ENCODE measurements around the gene SATB1.

DNA sequence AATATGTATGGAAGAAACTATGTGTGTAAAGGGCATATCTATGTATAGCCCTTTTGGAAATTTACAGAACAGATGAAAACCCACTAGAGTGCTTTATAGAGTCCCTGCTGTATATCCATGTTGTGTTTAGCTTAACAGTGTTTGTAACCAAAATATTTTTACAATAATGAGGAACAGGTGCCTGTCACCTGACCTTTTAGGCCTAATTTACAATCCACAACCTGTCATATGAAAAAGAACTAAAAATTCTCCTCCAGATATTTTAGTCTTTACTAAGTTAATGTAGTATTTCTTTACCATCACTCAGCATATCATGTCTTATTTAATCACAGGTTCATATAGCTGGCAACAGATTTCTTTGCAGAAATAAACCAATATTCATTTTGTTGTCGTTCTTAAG, 16.4 kb upstream of the SATB1 start:
- no peak for TF ChIP-seq POLR2A (IDR thresholded peaks at IDR 0.05)
- TF ChIP-seq, protein P1, sequence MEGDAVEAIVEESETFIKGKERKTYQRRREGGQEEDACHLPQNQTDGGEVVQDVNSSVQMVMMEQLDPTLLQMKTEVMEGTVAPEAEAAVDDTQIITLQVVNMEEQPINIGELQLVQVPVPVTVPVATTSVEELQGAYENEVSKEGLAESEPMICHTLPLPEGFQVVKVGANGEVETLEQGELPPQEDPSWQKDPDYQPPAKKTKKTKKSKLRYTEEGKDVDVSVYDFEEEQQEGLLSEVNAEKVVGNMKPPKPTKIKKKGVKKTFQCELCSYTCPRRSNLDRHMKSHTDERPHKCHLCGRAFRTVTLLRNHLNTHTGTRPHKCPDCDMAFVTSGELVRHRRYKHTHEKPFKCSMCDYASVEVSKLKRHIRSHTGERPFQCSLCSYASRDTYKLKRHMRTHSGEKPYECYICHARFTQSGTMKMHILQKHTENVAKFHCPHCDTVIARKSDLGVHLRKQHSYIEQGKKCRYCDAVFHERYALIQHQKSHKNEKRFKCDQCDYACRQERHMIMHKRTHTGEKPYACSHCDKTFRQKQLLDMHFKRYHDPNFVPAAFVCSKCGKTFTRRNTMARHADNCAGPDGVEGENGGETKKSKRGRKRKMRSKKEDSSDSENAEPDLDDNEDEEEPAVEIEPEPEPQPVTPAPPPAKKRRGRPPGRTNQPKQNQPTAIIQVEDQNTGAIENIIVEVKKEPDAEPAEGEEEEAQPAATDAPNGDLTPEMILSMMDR (IDR thresholded peaks at IDR 0.05): no peak

Measured in body of pancreas (tissue), 4 donors.